ENCODE data around the gene ADD1. TPM values are rescaled to one million over a fixed set of nuclear protein-coding genes. Genes with fewer than 3 reads are reported as not detected.
A peak's percentile ranks its signal among the peaks of the same experiment; 100 is the strongest.

Gene ADD1
- total RNA-seq, 2 experiments from 2014 or later: 153 TPM

GRCh38 chr4:2871466-2871865, 27.8 kb downstream of the ADD1 start:
- CTCF ChIA-PET: interaction anchor here (0.5 to 1.0 kb wide), 2 partner anchors 89 to 244 kb away, joined by 3 read pairs; no protein-coding TSS in a partner anchor
- POLR2A ChIA-PET: interaction anchor here (0.6 to 3.5 kb wide), 2 partner anchors 9 to 33 kb away, joined by 3 to 12 read pairs; no protein-coding TSS in a partner anchor
- Mint-ChIP-seq H3K27ac (peak overlapping the region; percentile 66), H3K4me3 (no peak overlapping the region), H3K27me3 (no peaks in the 10 kb centered on the region), H3K4me1 (ENCODE audit: low read depth) (peaks cover 77% of the 10 kb centered on the region), H3K9me3 (no peaks in the 10 kb centered on the region), H3K36me3 (ENCODE audit: low read depth) (peaks cover 32% of the 10 kb centered on the region)
- ATAC-seq (ENCODE audit: poor library complexity): no peak
- TF ChIP-seq CTCF (IDR thresholded peaks at IDR 0.05): no peak
- Histone ChIP-seq H3K9me3 (ENCODE audit: control insufficient read depth in 1 of 2, insufficient read depth in 1 of 2, low read length in 2 of 2) (no peaks in the 10 kb centered on the region), H3K4me1 (ENCODE audit: insufficient read depth, low read length) (peaks cover 32% of the 10 kb centered on the region), H3K4me3 (ENCODE audit: low read length) (no peak overlapping the region), H3K27ac (ENCODE audit: low read depth in 1 of 2, low read length in 2 of 2) (no peak overlapping the region), H3K36me3 (ENCODE audit: insufficient read depth, low read length) (peaks cover 27% of the 10 kb centered on the region), H3K27me3 (ENCODE audit: control insufficient read depth in 1 of 2, insufficient read depth in 2 of 2, low read length in 2 of 2) (no peaks in the 10 kb centered on the region)
- intact Hi-C loops (cut with DNase I, micrococcal nuclease): loop anchor here in 1 of 2 experiments (5.0 kb wide), 1 partner anchor 109 kb away; no protein-coding TSS in a partner anchor
- DNase-seq: no peak

GRCh38 chr4:2871911-2872310, 28.3 kb downstream of the ADD1 start:
- H3K4me3 Mint-ChIP-seq: no peak overlapping the region
- H3K9me3 Mint-ChIP-seq: no peaks in the 10 kb centered on the region
- peaks cover 72% of the 10 kb centered on the region for H3K4me1 Mint-ChIP-seq (ENCODE audit: low read depth)
- POLR2A ChIA-PET: interaction anchor here (3.5 kb wide), 1 partner anchor 10 kb away, joined by 12 read pairs; no protein-coding TSS in a partner anchor
- Histone ChIP-seq H3K4me1 (ENCODE audit: insufficient read depth, low read length) (peaks cover 28% of the 10 kb centered on the region), H3K36me3 (ENCODE audit: insufficient read depth, low read length) (peaks cover 29% of the 10 kb centered on the region), H3K9me3 (ENCODE audit: control insufficient read depth in 1 of 2, insufficient read depth in 1 of 2, low read length in 2 of 2) (no peaks in the 10 kb centered on the region), H3K4me3 (ENCODE audit: low read length) (no peak overlapping the region), H3K27me3 (ENCODE audit: control insufficient read depth in 1 of 2, insufficient read depth in 2 of 2, low read length in 2 of 2) (no peaks in the 10 kb centered on the region), H3K27ac (ENCODE audit: low read depth in 1 of 2, low read length in 2 of 2) (no peak overlapping the region)
- intact Hi-C loops (cut with DNase I, micrococcal nuclease): loop anchor here in 1 of 2 experiments (5.0 kb wide), 1 partner anchor 110 kb away; no protein-coding TSS in a partner anchor
- CTCF ChIA-PET: interaction anchor here (0.5 to 1.0 kb wide), 2 partner anchors 90 to 245 kb away, joined by 3 read pairs; no protein-coding TSS in a partner anchor
- peak in 4 of 14 experiments; percentile 8 to 48 (median 34) for DNase-seq
- no peaks in the 10 kb centered on the region for H3K27me3 Mint-ChIP-seq
- no peak for TF ChIP-seq CTCF (IDR thresholded peaks at IDR 0.05)
- H3K27ac Mint-ChIP-seq: peak overlapping the region; percentile 66
- peaks cover 33% of the 10 kb centered on the region for H3K36me3 Mint-ChIP-seq (ENCODE audit: low read depth)
- peak; percentile 51 for ATAC-seq (ENCODE audit: poor library complexity)

- ChIA-PET POLR2A (interaction anchor here (3.5 kb wide), 1 partner anchor 11 kb away, joined by 12 read pairs; no protein-coding TSS in a partner anchor), CTCF (interaction anchor here (1.4 kb wide), 1 partner anchor 109 kb away, joined by 4 read pairs; no protein-coding TSS in a partner anchor)
- Histone ChIP-seq H3K27me3 (ENCODE audit: control insufficient read depth in 1 of 2, insufficient read depth in 2 of 2, low read length in 2 of 2) (no peaks in the 10 kb centered on the region), H3K27ac (ENCODE audit: low read depth in 1 of 2, low read length in 2 of 2) (no peak overlapping the region), H3K36me3 (ENCODE audit: insufficient read depth, low read length) (peaks cover 33% of the 10 kb centered on the region), H3K4me1 (ENCODE audit: insufficient read depth, low read length) (peaks cover 24% of the 10 kb centered on the region), H3K9me3 (ENCODE audit: control insufficient read depth in 1 of 2, insufficient read depth in 1 of 2, low read length in 2 of 2) (no peaks in the 10 kb centered on the region), H3K4me3 (ENCODE audit: low read length) (no peak overlapping the region)
- H3K4me1 Mint-ChIP-seq (ENCODE audit: low read depth): peaks cover 65% of the 10 kb centered on the region
- no peaks in the 10 kb centered on the region for H3K9me3 Mint-ChIP-seq
- TF ChIP-seq CTCF (IDR thresholded peaks at IDR 0.05): no peak
- H3K27me3 Mint-ChIP-seq: no peaks in the 10 kb centered on the region
- intact Hi-C loops (cut with DNase I, micrococcal nuclease): loop anchor here in 1 of 2 experiments (5.0 kb wide), 1 partner anchor 111 kb away; no protein-coding TSS in a partner anchor
- H3K36me3 Mint-ChIP-seq (ENCODE audit: low read depth): peaks cover 47% of the 10 kb centered on the region
- no peak for ATAC-seq (ENCODE audit: poor library complexity)
- peak overlapping the region; percentile 62 for H3K27ac Mint-ChIP-seq
- DNase-seq: no peak
- H3K4me3 Mint-ChIP-seq: no peak overlapping the region
Observed at GRCh38 chr4:2873329-2873728, 29.7 kb downstream of the ADD1 start.

Measured in CD4-positive, alpha-beta T cell (primary cell).